HEK293T (cell line): ENCODE measurements around the gene COL20A1.

Source experiments
- ARNT ChIP-seq: fragments of 450-650 bp; IDR thresholded peaks from 2 replicates; pipeline ENCODE4 v1.6.1; 2017; ENCODE audit warnings: mild to moderate bottlenecking
- BHLHE40 ChIP-seq: fragments of 450-650 bp; IDR thresholded peaks from 2 replicates; pipeline ENCODE4 v1.6.1; 2016; ENCODE audit warnings: mild to moderate bottlenecking, moderate library complexity, borderline replicate concordance
- CTBP1 ChIP-seq: fragments of 450-650 bp; IDR thresholded peaks from 2 replicates; pipeline ENCODE4 v1.6.1; 2016; ENCODE audit warnings: borderline replicate concordance
- ELF4 ChIP-seq: fragments of 450-650 bp; IDR thresholded peaks from 2 replicates; pipeline ENCODE4 v1.6.1; 2017; ENCODE audit warnings: antibody characterized with exemption
- FOXM1 ChIP-seq: fragments of 450-650 bp; IDR thresholded peaks from 2 replicates; pipeline ENCODE4 v1.6.1; 2017; ENCODE audit warnings: mild to moderate bottlenecking, borderline replicate concordance
- HDGF ChIP-seq: fragments of 450-650 bp; IDR thresholded peaks from 2 replicates; pipeline ENCODE4 v1.6.1; 2017; ENCODE audit warnings: antibody characterized with exemption, borderline replicate concordance
- L3MBTL2 ChIP-seq: fragments of 450-650 bp; conservative IDR thresholded peaks from 2 replicates; pipeline ENCODE4 v1.6.1; 2016; ENCODE audit warnings: mild to moderate bottlenecking
- NFRKB ChIP-seq: fragments of 450-650 bp; IDR thresholded peaks from 2 replicates; pipeline ENCODE4 v1.6.1; 2016; ENCODE audit warnings: mild to moderate bottlenecking, moderate library complexity
- PKNOX1 ChIP-seq: fragments of 450-650 bp; IDR thresholded peaks from 2 replicates; pipeline ENCODE4 v1.6.1; 2016
- SP1 ChIP-seq: fragments of 450-650 bp; IDR thresholded peaks from 2 replicates; pipeline ENCODE4 v1.6.1; 2017
- SUZ12 ChIP-seq: fragments of 450-650 bp; IDR thresholded peaks from 2 replicates; pipeline ENCODE4 v1.6.1; 2016; ENCODE audit warnings: mild to moderate bottlenecking
- TARDBP ChIP-seq: fragments of 450-650 bp; IDR thresholded peaks from 2 replicates; pipeline ENCODE4 v1.6.1; 2016

GRCh38 chr20:63265891-63266515 lies 27.0 kb upstream of the COL20A1 start:
- TF ChIP-seq TARDBP (no peak), HDGF (no peak), BHLHE40 (no peak), NFRKB (no peak), CTBP1 (no peak), PKNOX1 (no peak), ELF4 (no peak), L3MBTL2 (no peak), ARNT (no peak), SP1 (no peak), SUZ12 (no peak), FOXM1 (no peak)
